CD14-positive monocyte (primary cell): ENCODE results near the gene CYP4F8. TPM values are rescaled to one million over a fixed set of nuclear protein-coding genes. Genes with fewer than 3 reads are reported as not detected.

Source experiments
- DNase-seq, 3 donors: peaks; one replicate each; pipeline ENCODE4 v3.0.0-alpha.2; 2011 to 2022
- H2AFZ ChIP-seq: 2 replicates; pipeline ENCODE4 v1.6.0; 2012; ENCODE audit warnings: mild to moderate bottlenecking, low read depth, low read length, inconsistent platforms; ENCODE audit not compliant: insufficient read depth, poor library complexity, severe bottlenecking
- H3K27ac ChIP-seq, 2 donors: 1 replicate in 1 of 2; 2 replicates in 1 of 2; pipeline ENCODE4 v1.5.1; 2012 to 2013; ENCODE audit warnings: low read length in 2 of 2, control low read depth in 1 of 2, inconsistent platforms in 1 of 2, low read depth in 1 of 2, mild to moderate bottlenecking in 1 of 2
- H3K27me3 ChIP-seq, 2 donors: one replicate each; pipeline versions ENCODE4 v1.6.0 to v1.6.1; 2011 to 2013; ENCODE audit warnings: low read length in 2 of 2; ENCODE audit not compliant: control insufficient read depth in 2 of 2, insufficient read depth in 2 of 2
- H3K36me3 ChIP-seq, 2 donors: replicated peaks in 1 of 2; 1 replicate in 1 of 2; 2 replicates in 1 of 2; pipeline versions ENCODE4 v1.5.1 to v1.6.1; 2012 to 2013; ENCODE audit warnings: low read length in 2 of 2, control low read depth in 1 of 2, inconsistent platforms in 1 of 2, mild to moderate bottlenecking in 1 of 2; ENCODE audit not compliant: insufficient read depth in 2 of 2, control insufficient read depth in 1 of 2
- H3K4me1 ChIP-seq, 2 donors: 1 replicate in 1 of 2; 2 replicates in 1 of 2; pipeline versions ENCODE4 v1.5.1 to v1.6.1; 2012 to 2013; ENCODE audit warnings: low read length in 2 of 2, control low read depth in 1 of 2, inconsistent platforms in 1 of 2, mild to moderate bottlenecking in 1 of 2, moderate library complexity in 1 of 2; ENCODE audit not compliant: insufficient read depth in 2 of 2, control insufficient read depth in 1 of 2
- H3K4me2 ChIP-seq: replicated peaks from 2 replicates; pipeline ENCODE3; 2012; ENCODE audit warnings: low read length, moderate library complexity, mild to moderate bottlenecking; ENCODE audit not compliant: poor library complexity, severe bottlenecking; ENCODE audit errors: extremely low read depth
- H3K4me3 ChIP-seq, 3 experiments: fragments of 200-600 bp in 1 of 3; sonication (generic) in 1 of 3; replicated peaks in 1 of 3; 1 replicate in 2 of 3; 2 replicates in 1 of 3; pipeline ENCODE4 v1.5.1; 2011 to 2013; ENCODE audit warnings: low read length in 3 of 3, mild to moderate bottlenecking in 3 of 3, control low read depth in 2 of 3, low read depth in 2 of 3, inconsistent platforms in 1 of 3, moderate library complexity in 1 of 3
- H3K79me2 ChIP-seq: 2 replicates; pipeline ENCODE4 v1.6.0; 2012; ENCODE audit warnings: mild to moderate bottlenecking, control low read depth, inconsistent platforms, low read length, moderate library complexity; ENCODE audit not compliant: insufficient read depth
- H3K9ac ChIP-seq: 2 replicates; pipeline ENCODE4 v1.6.0; 2017; ENCODE audit warnings: low read length, mild to moderate bottlenecking; ENCODE audit not compliant: insufficient read depth, poor library complexity, severe bottlenecking
- H3K9me3 ChIP-seq, 2 donors: replicated peaks in 1 of 2; 1 replicate in 1 of 2; 2 replicates in 1 of 2; pipeline versions ENCODE4 v1.5.1 to v1.6.1; 2012 to 2013; ENCODE audit warnings: low read length in 2 of 2, control low read depth in 1 of 2; ENCODE audit not compliant: control insufficient read depth in 1 of 2, insufficient read depth in 1 of 2
- H4K20me1 ChIP-seq: 2 replicates; pipeline ENCODE4 v1.6.0; 2012; ENCODE audit warnings: mild to moderate bottlenecking, low read length, control low read depth, moderate library complexity; ENCODE audit not compliant: insufficient read depth
- H3K27ac Mint-ChIP-seq, 7 donors: one replicate each; pipeline ENCODE4 v1.8.0; 2020; ENCODE audit warnings: mild to moderate bottlenecking in 7 of 7, mixed read lengths in 7 of 7, moderate library complexity in 6 of 7, inconsistent platforms in 2 of 7
- H3K27me3 Mint-ChIP-seq, 3 donors: one replicate each; pipeline ENCODE4 v1.8.0; 2021 to 2022; ENCODE audit warnings: low read depth in 3 of 3, mild to moderate bottlenecking in 3 of 3, mixed read lengths in 3 of 3, moderate library complexity in 3 of 3, inconsistent platforms in 1 of 3
- H3K36me3 Mint-ChIP-seq, 2 donors: one replicate each; pipeline ENCODE4 v1.8.0; 2020; ENCODE audit warnings: mixed read lengths in 2 of 2, inconsistent platforms in 1 of 2, mild to moderate bottlenecking in 1 of 2
- H3K4me1 Mint-ChIP-seq: one replicate; pipeline ENCODE4 v1.8.0; 2020; ENCODE audit warnings: mild to moderate bottlenecking, mixed read lengths
- H3K4me3 Mint-ChIP-seq, 2 donors: one replicate each; pipeline ENCODE4 v1.8.0; 2020; ENCODE audit warnings: mild to moderate bottlenecking in 2 of 2, mixed read lengths in 2 of 2, moderate library complexity in 1 of 2
- H3K9me3 Mint-ChIP-seq, 7 donors: one replicate each; pipeline ENCODE4 v1.8.0; 2020 to 2022; ENCODE audit warnings: mixed read lengths in 7 of 7, mild to moderate bottlenecking in 6 of 7, moderate library complexity in 6 of 7, inconsistent platforms in 2 of 7
- WGBS: methylation state at CpG from one replicate; pipeline ENCODE4 v1.1.5; 2013; ENCODE audit warnings: missing lambda C conversion rate; ENCODE audit not compliant: insufficient coverage; 5-methylcytosine and 5-hydroxymethylcytosine counted together
- intact Hi-C, 2 donors: fragments of 100-400 bp; cut with micrococcal nuclease; formaldehyde crosslinking; loops; one replicate each; pipeline versions ENCODE4 v1.15.0 to v1.15.1; 2023
- polyA plus RNA-seq, 3 donors: library from polyadenylated mRNA; depleted of rRNA in 1 of 3; unstranded in 2 of 3; stranded (reverse) in 1 of 3; fragments of 300-500 nt in 2 of 3; fragments of >200 nt in 1 of 3; fragmentation: Illumina TruSeq in 2 of 3; gene quantifications; 1 replicate in 2 of 3; 2 replicates in 1 of 3; pipeline ENCODE4 v1.2.3, GENCODE V29; 2012 to 2021
- TF ChIP-seq, protein P1 (sequence below): fragments of 200-600 bp; IDR thresholded peaks from one replicate; pipeline ENCODE4 v1.8.0; 2022; ENCODE audit warnings: antibody characterized with exemption, mild to moderate bottlenecking

The CYP4F8 gene
- polyA plus RNA-seq, 3 donors = not detected

DNA sequence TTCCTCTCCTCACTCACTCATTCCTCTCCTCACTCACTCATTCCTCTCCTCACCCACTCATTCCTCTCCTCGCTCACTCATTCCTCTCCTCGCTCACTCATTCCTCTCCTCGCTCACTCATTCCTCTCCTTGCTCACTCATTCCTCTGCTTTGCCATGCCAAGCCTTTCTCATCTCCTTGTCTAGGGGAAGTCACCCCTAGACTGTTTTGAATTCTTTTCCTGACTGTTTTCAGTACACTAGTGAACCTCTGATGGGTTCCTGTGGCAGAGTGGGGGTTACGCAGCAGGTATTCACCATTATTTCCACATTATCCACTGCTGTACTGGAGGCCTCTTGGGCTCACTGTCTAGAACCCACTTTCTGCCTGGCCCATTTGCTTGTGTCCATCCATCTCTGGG is 1.2 kb downstream of the CYP4F8 start:
- H3K4me3 ChIP-seq = no peak overlapping the region
- no peaks in the 10 kb centered on the region for H4K20me1 ChIP-seq
- Mint-ChIP-seq H3K27me3 (peaks cover 11 to 15% (median 13%) of the 10 kb centered on the region in 3 donors), H3K27ac (peak overlapping the region in 1 of 7 donors; percentile 32), H3K4me3 (no peak overlapping the region), H3K36me3 (no peaks in the 10 kb centered on the region), H3K4me1 (peaks cover 10% of the 10 kb centered on the region), H3K9me3 (peaks cover 0 to 1% (median 0%) of the 10 kb centered on the region in 7 donors)
- TF ChIP-seq, protein P1, sequence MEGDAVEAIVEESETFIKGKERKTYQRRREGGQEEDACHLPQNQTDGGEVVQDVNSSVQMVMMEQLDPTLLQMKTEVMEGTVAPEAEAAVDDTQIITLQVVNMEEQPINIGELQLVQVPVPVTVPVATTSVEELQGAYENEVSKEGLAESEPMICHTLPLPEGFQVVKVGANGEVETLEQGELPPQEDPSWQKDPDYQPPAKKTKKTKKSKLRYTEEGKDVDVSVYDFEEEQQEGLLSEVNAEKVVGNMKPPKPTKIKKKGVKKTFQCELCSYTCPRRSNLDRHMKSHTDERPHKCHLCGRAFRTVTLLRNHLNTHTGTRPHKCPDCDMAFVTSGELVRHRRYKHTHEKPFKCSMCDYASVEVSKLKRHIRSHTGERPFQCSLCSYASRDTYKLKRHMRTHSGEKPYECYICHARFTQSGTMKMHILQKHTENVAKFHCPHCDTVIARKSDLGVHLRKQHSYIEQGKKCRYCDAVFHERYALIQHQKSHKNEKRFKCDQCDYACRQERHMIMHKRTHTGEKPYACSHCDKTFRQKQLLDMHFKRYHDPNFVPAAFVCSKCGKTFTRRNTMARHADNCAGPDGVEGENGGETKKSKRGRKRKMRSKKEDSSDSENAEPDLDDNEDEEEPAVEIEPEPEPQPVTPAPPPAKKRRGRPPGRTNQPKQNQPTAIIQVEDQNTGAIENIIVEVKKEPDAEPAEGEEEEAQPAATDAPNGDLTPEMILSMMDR = no peak
- H3K4me1 ChIP-seq = no peaks in the 10 kb centered on the region
- no peak overlapping the region for H3K9ac ChIP-seq
- no CpG with 5 or more reads among the region's 4 CpGs for WGBS
- no peaks in the 10 kb centered on the region for H3K36me3 ChIP-seq
- H3K4me2 ChIP-seq = no peak overlapping the region
- no peaks in the 10 kb centered on the region for H3K27me3 ChIP-seq
- H3K9me3 ChIP-seq = no peaks in the 10 kb centered on the region
- no peaks in the 10 kb centered on the region for H3K79me2 ChIP-seq
- H2AFZ ChIP-seq = no peak overlapping the region
- DNase-seq = no peak
- no peak overlapping the region for H3K27ac ChIP-seq
- intact Hi-C loops = no loop called here

DNA sequence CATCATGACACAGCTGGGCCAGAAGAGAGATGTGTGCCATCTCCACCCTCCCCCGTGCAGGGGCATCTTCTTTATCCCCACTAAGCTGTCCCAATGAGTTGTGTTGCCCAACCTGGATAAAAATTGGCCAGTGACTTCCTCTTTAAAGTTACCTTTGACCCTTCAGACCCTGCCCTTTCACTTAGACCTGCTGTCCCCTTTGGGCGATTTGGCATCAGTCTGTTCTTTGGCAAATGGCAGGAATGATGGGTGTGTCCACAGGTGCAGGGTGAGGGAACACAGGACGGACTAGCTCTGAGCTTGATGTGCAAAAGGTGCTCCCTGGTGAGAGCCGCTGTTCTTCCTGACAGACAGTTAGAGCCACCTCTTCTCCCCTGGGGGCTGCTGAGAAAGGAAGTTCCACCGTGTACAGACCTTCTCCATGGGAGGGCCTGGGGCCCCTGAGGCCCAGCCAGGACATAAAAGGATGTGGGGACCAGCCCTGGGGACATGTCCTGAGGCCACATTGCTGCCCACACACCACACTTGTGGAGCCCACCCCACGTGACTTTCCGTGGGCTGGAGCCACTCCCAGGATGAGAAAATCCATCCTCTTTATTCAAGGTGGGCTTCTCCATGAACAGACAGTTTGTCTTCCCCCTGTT is 1.7 kb downstream of the CYP4F8 start:
- no peaks in the 10 kb centered on the region for H3K4me1 ChIP-seq
- H3K79me2 ChIP-seq = no peaks in the 10 kb centered on the region
- H3K36me3 Mint-ChIP-seq = no peaks in the 10 kb centered on the region
- H3K9me3 Mint-ChIP-seq = peaks cover 0 to 1% (median 0%) of the 10 kb centered on the region in 7 donors
- peaks cover 11 to 14% (median 12%) of the 10 kb centered on the region in 3 donors for H3K27me3 Mint-ChIP-seq
- no peak overlapping the region for H3K4me3 ChIP-seq
- H3K27ac ChIP-seq = no peak overlapping the region
- H3K9ac ChIP-seq = no peak overlapping the region
- H3K27me3 ChIP-seq = no peaks in the 10 kb centered on the region
- DNase-seq = no peak
- no peak overlapping the region for H3K4me3 Mint-ChIP-seq
- no peaks in the 10 kb centered on the region for H4K20me1 ChIP-seq
- no peaks in the 10 kb centered on the region for H3K9me3 ChIP-seq
- TF ChIP-seq, protein P1 = no peak
- WGBS = 85% methylated on average over 4 of the region's 7 CpGs
- intact Hi-C loops = no loop called here
- H3K36me3 ChIP-seq = no peaks in the 10 kb centered on the region
- H2AFZ ChIP-seq = no peak overlapping the region
- H3K4me2 ChIP-seq = no peak overlapping the region
- peak overlapping the region in 1 of 7 donors; percentile 25 for H3K27ac Mint-ChIP-seq
- peaks cover 10% of the 10 kb centered on the region for H3K4me1 Mint-ChIP-seq
